ENCODE measurements around the gene MBOAT7. TPM values are rescaled to one million over a fixed set of nuclear protein-coding genes. Genes with fewer than 3 reads are reported as not detected.
A peak's percentile ranks its signal among the peaks of the same experiment; 100 is the strongest.

MBOAT7 gene
- total and polyA plus RNA-seq, 7 experiments from 2014 or later = 11.3 to 79.4 (median 34.5) TPM

DNA sequence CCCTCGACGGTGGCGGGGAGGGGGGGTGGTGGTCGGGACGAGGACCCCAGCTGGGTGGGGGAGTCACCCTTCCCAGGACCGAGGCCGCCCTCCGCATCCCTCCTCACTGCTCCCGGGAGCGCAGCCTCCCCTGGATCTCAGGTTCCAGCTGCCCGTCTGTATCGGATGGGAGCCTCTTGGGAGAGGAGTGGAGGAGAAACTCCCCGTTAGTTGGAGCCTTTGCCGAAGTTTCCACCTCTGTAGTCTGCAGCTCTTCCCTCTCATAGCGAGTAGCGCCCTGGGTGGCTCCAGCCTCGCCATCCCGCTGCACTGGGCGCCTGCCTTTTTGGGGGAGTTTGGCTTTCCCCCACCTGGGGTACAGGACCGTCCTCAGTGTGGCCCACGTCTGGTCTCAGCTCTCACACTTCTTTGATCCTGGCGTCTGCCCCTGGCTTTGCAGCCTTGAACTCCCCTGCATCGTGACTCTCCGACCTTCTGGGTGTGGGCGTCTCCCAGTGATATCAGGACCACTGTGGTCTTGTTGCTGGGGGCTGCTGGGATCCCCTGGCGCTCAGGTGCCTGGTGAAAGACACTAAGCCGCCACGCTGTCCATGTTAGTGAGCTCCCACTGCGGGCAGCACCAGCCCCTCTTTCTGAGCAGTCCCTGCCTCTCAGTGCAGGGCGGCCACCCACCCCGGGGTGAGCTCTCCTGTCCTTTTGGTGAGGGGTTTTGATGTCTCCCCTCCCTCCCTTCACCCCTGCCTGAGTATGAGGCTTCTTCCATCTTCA is 50.7 kb downstream of the MBOAT7 start:
- H3K4me3 Mint-ChIP-seq = peak overlapping the region; percentile 80 to 98 (median 85)
- ATAC-seq (no peak), DNase-seq (no peak)

DNA sequence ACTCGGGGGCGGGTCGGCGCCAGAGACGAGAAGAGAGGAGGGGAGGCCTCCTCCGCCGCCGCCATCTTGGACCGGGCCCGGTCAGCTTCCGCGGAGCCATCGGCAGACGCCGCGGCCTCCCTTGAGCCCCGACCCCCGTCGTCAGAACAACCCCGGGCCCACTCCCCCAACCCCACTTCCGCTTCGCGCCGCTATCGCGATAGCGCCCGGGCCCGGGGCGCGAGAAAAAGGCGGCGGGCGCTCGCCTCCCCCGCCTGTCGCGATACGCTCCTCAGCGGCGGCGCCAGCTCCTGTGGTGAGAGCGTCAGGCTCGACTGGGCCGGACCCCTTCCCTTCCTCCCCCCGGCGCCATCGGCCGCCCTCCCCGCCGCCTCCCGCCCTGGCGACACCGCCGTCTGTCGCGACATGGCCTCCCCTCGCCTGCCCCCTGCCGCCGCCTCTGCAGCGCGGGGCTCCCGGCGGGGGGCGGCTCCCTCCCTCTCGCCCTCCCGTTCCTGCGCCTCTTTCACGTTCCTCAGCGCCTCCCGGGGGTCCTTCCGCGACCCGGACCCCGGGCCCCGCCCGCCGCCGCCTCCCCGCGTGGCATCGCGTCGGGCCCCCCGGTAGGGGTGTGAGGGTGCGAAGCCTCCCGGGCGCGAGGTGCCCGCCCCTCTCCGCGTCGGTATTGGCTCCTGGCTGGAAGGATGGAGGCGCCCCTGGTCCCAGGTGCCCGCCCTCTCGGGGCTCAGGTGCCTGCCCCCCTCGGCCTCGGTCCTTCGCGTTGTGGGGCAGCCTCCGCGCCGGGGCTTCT is 51.5 kb downstream of the MBOAT7 start, which contains the start of gene CNOT3:
CNOT3 (plus strand) TSS at position 64 of the 790 bp plus-strand sequence. CDS start 5,217 bp downstream, outside the sequence.
- Mint-ChIP-seq H3K27ac (peak within 1 kb of the TSS; percentile 85 to 94 (median 92)), H3K27me3 (no peaks in the 10 kb centered on the region), H3K4me1 (peaks cover 38 to 60% (median 47%) of the 10 kb centered on the region in 7 donors), H3K9me3 (peaks cover 0 to 3% (median 0%) of the 10 kb centered on the region in 11 donors), H3K36me3 (peaks cover 0 to 13% (median 4%) of the 10 kb centered on the region in 5 donors), H3K4me3 (peak within 1 kb of the TSS; percentile 87 to 98 (median 90))
- CTCF ChIA-PET = interaction anchor here (1.0 to 1.9 kb wide), 5 partner anchors 19 to 97 kb away, joined by 4 to 7 read pairs (median 5); partner anchors contain the start of genes LENG1 and MBOAT7
- Histone ChIP-seq H3K4me1 (ENCODE audit: control insufficient read depth in 2 of 2, insufficient read depth in 2 of 2, low read length in 2 of 2) (peaks cover 19 to 30% of the 10 kb centered on the region in 2 donors), H3K4me3 (ENCODE audit: low read length) (peak within 1 kb of the TSS; percentile 66), H3K27me3 (ENCODE audit: control insufficient read depth in 2 of 2, insufficient read depth in 2 of 2, low read length in 2 of 2) (no peaks in the 10 kb centered on the region), H3K9me3 (ENCODE audit: control insufficient read depth in 2 of 3, low read length in 3 of 3) (no peaks in the 10 kb centered on the region), H3K36me3 (ENCODE audit: control insufficient read depth in 2 of 3, insufficient read depth in 3 of 3, low read length in 3 of 3) (peaks cover 0 to 24% (median 5%) of the 10 kb centered on the region in 3 experiments), H3K27ac (ENCODE audit: low read depth, low read length) (peak within 1 kb of the TSS; percentile 97)
- intact Hi-C loops (cut with micrococcal nuclease) = loop anchor here (1.0 to 10.0 kb wide), 11 partner anchors 21 to 1467 kb away; partner anchors contain the start of genes LENG1 (in 2 of the 2), LENG9 (in 2 of the 2), MYADM (in 2 of the 2) and NDUFA3 (in 2 of the 2)
- DNase-seq (peak in 2 of 9 donors; percentile 45 to 53), ATAC-seq (no peak)
- POLR2A ChIA-PET = interaction anchor here (0.5 to 9.6 kb wide), 11 partner anchors 10 to 1517 kb away, joined by 3 to 173 read pairs (median 12); partner anchors contain the start of genes LENG1, LENG8, MBOAT7 and MYADM

More for the DNA sequence above, 50.7 kb downstream of the MBOAT7 start:
- Mint-ChIP-seq H3K4me1 (peaks cover 38 to 60% (median 47%) of the 10 kb centered on the region in 7 donors), H3K36me3 (peaks cover 0 to 21% (median 6%) of the 10 kb centered on the region in 5 donors), H3K27ac (peak overlapping the region; percentile 85 to 94 (median 92)), H3K9me3 (peaks cover 0 to 3% (median 0%) of the 10 kb centered on the region in 11 donors), H3K27me3 (no peaks in the 10 kb centered on the region)
- ChIA-PET POLR2A (interaction anchor here (0.6 to 9.6 kb wide), 4 partner anchors 17 to 1008 kb away, joined by 6 to 173 read pairs (median 67); partner anchors contain the start of genes LENG1, MBOAT7, PRPF31 and TFPT), CTCF (interaction anchor here (0.5 kb wide), 1 partner anchor 37 kb away, joined by 6 read pairs; no protein-coding TSS in a partner anchor)
- Histone ChIP-seq H3K27ac (ENCODE audit: low read depth, low read length) (peak overlapping the region; percentile 97), H3K36me3 (ENCODE audit: control insufficient read depth in 2 of 3, insufficient read depth in 3 of 3, low read length in 3 of 3) (peaks cover 8 to 32% (median 13%) of the 10 kb centered on the region in 3 experiments), H3K27me3 (ENCODE audit: control insufficient read depth in 2 of 2, insufficient read depth in 2 of 2, low read length in 2 of 2) (no peaks in the 10 kb centered on the region), H3K4me1 (ENCODE audit: control insufficient read depth in 2 of 2, insufficient read depth in 2 of 2, low read length in 2 of 2) (peaks cover 19 to 28% of the 10 kb centered on the region in 2 donors), H3K4me3 (ENCODE audit: low read length) (peak overlapping the region; percentile 66), H3K9me3 (ENCODE audit: control insufficient read depth in 2 of 3, low read length in 3 of 3) (no peaks in the 10 kb centered on the region)
- intact Hi-C loops (cut with micrococcal nuclease) = loop anchor here in 1 of 2 donors (10.0 kb wide), 1 partner anchor 326 kb away; the partner anchor contains the start of gene LENG9

DNA sequence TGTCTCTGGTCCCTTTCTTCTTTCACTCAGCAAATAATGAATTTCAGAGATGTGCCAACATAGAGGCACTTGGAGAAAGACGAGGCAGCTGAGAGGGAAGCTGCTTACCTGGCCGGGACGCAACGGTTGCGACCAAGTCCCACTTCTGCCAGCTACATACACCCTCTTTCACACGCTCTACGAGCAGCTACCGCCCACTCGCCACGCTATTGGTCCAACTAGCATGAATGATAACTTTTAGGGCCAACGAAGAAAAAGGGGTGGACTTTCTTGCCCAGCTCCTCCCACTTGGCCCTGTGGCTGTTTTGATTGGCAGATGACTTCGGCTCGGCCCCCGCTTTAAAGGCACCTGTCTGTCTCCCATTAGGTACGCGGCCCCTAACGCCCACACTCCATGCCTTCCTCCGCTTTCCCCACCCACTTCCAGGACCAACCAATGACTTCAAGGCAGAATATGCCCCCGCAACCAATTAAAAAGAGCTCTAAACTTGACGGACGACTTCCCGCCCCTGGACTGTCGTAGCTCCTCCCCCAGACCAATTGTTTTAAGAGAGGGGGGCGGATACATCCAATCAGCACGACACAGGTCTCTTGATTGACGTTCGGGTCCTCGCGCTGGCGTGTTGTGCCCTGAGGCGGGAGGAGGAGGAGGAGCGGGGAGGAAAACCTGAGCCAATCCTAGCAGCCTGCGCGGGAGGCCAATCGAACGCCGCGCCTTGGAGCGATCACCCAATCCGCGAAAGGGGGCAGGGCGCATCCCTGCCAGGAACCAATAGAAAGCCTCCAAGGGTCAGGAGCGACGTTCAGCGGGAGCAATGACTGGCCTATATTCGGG is 52.3 kb downstream of the MBOAT7 start:
- H3K9me3 ChIP-seq (ENCODE audit: control insufficient read depth in 2 of 3, low read length in 3 of 3) = no peaks in the 10 kb centered on the region
- ATAC-seq = peak; percentile 88
- peak overlapping the region; percentile 66 for H3K4me3 ChIP-seq (ENCODE audit: low read length)
- H3K36me3 ChIP-seq (ENCODE audit: control insufficient read depth in 2 of 3, insufficient read depth in 3 of 3, low read length in 3 of 3) = peaks cover 0 to 16% (median 0%) of the 10 kb centered on the region in 3 experiments
- ChIA-PET CTCF (interaction anchor here (0.6 to 1.9 kb wide), 8 partner anchors 18 to 112 kb away, joined by 3 to 7 read pairs (median 4); partner anchors contain the start of genes LENG1, MBOAT7, PRPF31 and TFPT), POLR2A (interaction anchor here (0.5 to 9.6 kb wide), 18 partner anchors 11 to 1518 kb away, joined by 3 to 173 read pairs (median 6); partner anchors contain the start of genes LENG1, LENG8, MBOAT7 and MYADM)
- H3K4me1 Mint-ChIP-seq = peaks cover 31 to 59% (median 45%) of the 10 kb centered on the region in 7 donors
- H3K36me3 Mint-ChIP-seq = peaks cover 0 to 7% (median 0%) of the 10 kb centered on the region in 5 donors
- H3K27ac ChIP-seq (ENCODE audit: low read depth, low read length) = peak overlapping the region; percentile 97
- H3K27me3 ChIP-seq (ENCODE audit: control insufficient read depth in 2 of 2, insufficient read depth in 2 of 2, low read length in 2 of 2) = no peaks in the 10 kb centered on the region
- H3K4me1 ChIP-seq (ENCODE audit: control insufficient read depth in 2 of 2, insufficient read depth in 2 of 2, low read length in 2 of 2) = peaks cover 19 to 30% of the 10 kb centered on the region in 2 donors
- H3K9me3 Mint-ChIP-seq = peaks cover 0 to 3% (median 0%) of the 10 kb centered on the region in 11 donors
- intact Hi-C loops (cut with micrococcal nuclease) = loop anchor here (1.0 to 10.0 kb wide), 11 partner anchors 22 to 1468 kb away; partner anchors contain the start of genes LENG1 (in 2 of the 2), LENG9 (in 2 of the 2), MYADM (in 2 of the 2) and NDUFA3 (in 2 of the 2)
- H3K27me3 Mint-ChIP-seq = no peaks in the 10 kb centered on the region
- peak overlapping the region; percentile 55 to 92 (median 86) for H3K27ac Mint-ChIP-seq
- H3K4me3 Mint-ChIP-seq = peak overlapping the region; percentile 87 to 98 (median 90)
- DNase-seq = peak; percentile 90 to 100 (median 100)

DNA sequence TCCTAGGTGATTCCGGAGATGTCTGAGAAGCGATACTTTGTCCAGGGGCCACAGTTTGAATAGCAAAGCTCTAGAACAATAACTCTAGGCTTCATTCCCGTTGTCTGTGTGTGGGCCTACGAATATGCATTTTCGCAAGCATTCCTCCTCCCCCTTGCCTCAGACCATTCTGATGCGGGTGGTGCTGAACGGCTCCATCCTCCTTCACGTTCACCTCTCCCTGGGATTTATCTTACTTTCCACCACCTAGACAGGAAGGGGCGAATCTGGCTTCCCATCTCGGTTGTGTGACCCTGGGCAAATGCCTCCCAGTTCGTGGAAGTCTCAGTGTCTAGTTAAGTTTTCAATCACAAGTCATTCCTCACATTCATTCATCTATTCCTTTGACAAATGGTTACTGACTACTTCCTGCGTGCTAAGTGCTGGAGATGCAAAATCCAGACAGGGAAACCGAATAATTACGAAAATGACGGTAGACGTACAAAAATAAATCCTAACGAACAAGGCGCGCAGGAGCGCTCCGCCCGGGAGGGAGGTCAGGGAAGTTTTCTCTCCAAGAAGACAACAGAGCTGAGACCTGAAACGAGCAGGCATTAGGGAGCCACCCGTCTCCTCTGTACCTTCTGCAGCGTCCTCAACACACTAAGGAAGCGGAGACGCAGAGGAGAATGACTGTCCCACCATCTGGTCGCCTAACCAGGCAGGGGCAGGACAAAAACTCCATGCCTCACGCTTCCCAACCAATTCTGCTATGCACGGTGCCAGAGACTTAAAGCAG is 53.1 kb downstream of the MBOAT7 start:
- peak overlapping the region; percentile 57 for H3K4me3 ChIP-seq (ENCODE audit: low read length)
- peaks cover 0 to 1% (median 0%) of the 10 kb centered on the region in 11 donors for H3K9me3 Mint-ChIP-seq
- peaks cover 19 to 30% of the 10 kb centered on the region in 2 donors for H3K4me1 ChIP-seq (ENCODE audit: control insufficient read depth in 2 of 2, insufficient read depth in 2 of 2, low read length in 2 of 2)
- ATAC-seq (no peak), DNase-seq (peak in 1 of 9 donors; percentile 23)
- H3K4me1 Mint-ChIP-seq = peaks cover 24 to 51% (median 38%) of the 10 kb centered on the region in 7 donors
- peak overlapping the region; percentile 50 for H3K27ac ChIP-seq (ENCODE audit: low read depth, low read length)
- peak overlapping the region; percentile 87 to 98 (median 90) for H3K4me3 Mint-ChIP-seq
- H3K27ac Mint-ChIP-seq = peak overlapping the region; percentile 55 to 92 (median 86)
- peaks cover 0 to 6% (median 0%) of the 10 kb centered on the region in 5 donors for H3K36me3 Mint-ChIP-seq
- H3K9me3 ChIP-seq (ENCODE audit: control insufficient read depth in 2 of 3, low read length in 3 of 3) = no peaks in the 10 kb centered on the region
- CTCF ChIA-PET = interaction anchor here (0.8 to 1.9 kb wide), 6 partner anchors 18 to 99 kb away, joined by 3 to 7 read pairs (median 4); partner anchors contain the start of genes LENG1, PRPF31 and TFPT
- H3K27me3 Mint-ChIP-seq = no peaks in the 10 kb centered on the region
- POLR2A ChIA-PET = interaction anchor here (0.8 to 9.6 kb wide), 13 partner anchors 17 to 1503 kb away, joined by 3 to 173 read pairs (median 7); partner anchors contain the start of genes LENG1, LENG8, MBOAT7 and MYADM
- H3K36me3 ChIP-seq (ENCODE audit: control insufficient read depth in 2 of 3, insufficient read depth in 3 of 3, low read length in 3 of 3) = peaks cover 0 to 16% (median 0%) of the 10 kb centered on the region in 3 experiments
- intact Hi-C loops (cut with micrococcal nuclease) = loop anchor here in 1 of 2 donors (10.0 kb wide), 1 partner anchor 329 kb away; the partner anchor contains the start of gene LENG9
- no peaks in the 10 kb centered on the region for H3K27me3 ChIP-seq (ENCODE audit: control insufficient read depth in 2 of 2, insufficient read depth in 2 of 2, low read length in 2 of 2)
